NCI-H345 treated with DMSO at 0.1 percent for 48 hours (cell line): Measurements from ENCODE around the gene RAMAC.
"Not testable (repeated sequence)": the region's sequence is repeated elsewhere in the genome, so short reads cannot be mapped to it uniquely, and the experiment has no call there.

ENCODE experiments used
- DNase-seq: peaks from one replicate; lab custom pipeline; 2025; ENCODE audit not compliant: unreplicated experiment; lab: John Stamatoyannopoulos, UW

Gene RAMAC

DNA sequence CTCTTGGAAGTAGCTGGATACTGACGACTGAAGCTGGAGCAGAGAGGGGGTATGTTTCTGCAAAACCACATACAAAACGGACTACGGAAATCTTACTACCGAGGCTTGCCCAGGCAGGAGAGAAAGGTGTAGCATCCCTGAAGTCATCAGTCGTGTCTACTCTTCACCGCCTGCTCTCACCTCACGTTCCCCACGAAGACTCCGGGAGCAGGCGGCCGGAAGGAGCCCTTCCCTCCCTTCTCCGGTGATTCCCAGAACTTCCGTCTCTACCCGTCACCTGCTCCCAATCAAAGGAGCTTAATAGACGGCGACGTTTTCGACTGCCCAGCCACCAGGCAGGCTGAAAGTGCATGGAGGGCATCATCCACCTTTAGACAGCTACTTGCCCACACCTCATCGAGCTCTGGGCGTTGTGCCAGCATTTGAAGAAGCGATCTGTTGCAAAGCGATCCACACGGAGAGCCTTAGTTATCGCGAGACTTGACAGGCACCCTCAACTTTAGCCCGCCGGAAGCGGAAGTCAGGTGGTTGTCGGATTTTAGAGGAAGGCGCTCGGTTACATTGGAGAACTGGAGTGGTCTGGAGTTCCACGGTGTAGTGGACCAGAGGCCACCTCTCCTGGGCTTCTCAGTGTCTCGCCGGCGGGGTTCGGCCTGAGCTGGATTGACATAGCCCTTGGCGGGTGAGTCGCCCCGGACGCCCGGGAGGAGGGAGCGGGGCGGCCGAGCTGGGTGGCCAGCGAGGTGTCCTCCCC is at the start of gene RAMAC:
RAMAC (plus strand) TSS at position 523 of the 754 bp plus-strand sequence. CDS start 2,809 bp downstream, outside the sequence.
- DNase-seq: peak; percentile 86

GRCh38 chr15:82936966-82937711 is 48.9 kb upstream of the RAMAC start:
- no peak for DNase-seq

DNA sequence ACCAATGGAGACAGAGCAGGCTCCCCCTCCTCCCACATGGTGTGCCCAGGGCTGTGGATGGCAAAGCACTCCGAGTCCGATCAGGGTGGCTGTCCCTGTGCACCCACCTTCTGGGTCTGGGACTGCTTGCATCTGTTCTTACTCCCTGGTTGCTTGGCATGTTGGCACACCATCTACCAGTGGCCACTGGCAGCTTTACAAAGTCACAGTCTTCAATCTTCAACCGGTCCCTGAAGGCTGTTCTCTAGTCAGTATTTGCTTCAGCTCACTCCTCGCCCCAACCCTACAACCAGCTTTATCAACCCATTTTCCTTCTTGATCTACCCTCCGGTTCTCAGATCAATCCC is 48.3 kb upstream of the RAMAC start:
- DNase-seq: no peak

- DNase-seq: not testable (repeated sequence)
Observed at GRCh38 chr15:82939678-82940077, 46.3 kb upstream of the RAMAC start.

- DNase-seq: no peak
Observed at GRCh38 chr15:82942691-82943090, 43.3 kb upstream of the RAMAC start.

DNA sequence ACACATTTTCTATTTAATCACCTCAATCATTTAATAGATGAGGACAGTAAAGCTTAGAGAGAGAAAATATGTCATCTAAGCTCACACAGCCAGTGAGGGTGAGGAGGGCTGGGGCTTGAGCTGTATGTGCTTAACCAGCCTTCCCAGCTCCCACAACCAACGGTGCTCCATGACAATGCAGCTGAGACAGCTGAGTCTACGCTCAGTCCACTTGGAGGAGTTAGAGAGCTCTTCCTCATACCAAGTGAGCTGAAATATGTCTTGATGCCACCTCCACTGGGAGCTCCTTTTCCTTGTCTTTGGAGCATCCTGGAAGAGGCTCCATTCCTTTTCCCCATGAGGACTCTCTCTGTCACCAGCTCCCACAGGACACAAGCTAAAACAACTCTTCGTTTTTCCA is 42.8 kb upstream of the RAMAC start:
- DNase-seq: no peak

DNA sequence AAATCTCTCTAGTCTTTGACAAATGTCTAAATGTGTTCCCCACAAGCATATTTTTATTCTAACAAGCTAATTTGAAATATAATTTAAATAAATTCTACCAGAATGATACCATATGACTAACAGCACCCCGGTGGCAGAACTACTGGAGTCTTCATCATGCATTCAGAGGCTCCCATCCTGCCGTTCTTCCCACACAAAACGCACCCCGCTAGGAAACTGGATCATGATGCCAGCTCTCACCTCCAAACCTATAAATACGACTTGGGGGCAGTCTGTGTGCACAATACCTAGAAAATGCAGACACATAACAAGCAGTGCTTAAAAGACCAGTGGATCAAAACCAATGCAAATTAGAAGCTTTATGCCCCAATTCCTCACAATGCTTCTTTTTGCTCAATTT is 42.0 kb upstream of the RAMAC start:
- DNase-seq: no peak

DNA sequence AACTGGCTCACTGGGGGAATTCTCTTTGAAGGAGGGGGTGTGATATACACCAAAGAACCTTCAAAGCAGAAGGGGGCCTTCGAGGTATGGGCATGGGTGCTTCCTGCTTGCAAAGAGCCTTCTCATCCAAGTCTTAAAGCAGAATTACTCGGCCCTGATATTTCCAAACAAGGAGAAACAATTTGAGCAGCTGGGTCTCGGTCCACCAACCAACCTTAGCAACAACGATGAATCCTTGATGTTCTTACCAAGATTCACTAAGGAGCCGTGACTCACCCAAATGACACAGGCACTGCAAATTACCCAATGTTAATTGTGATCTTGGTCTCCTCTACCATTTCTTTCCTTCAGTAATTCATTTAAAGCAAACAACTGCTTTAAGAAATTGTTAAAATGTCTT is 41.2 kb upstream of the RAMAC start:
- DNase-seq: no peak

- no peak for DNase-seq
Observed at GRCh38 chr15:82945326-82945725, 40.7 kb upstream of the RAMAC start.

GRCh38 chr15:82946155-82946701 is 39.8 kb upstream of the RAMAC start:
- no peak for DNase-seq

GRCh38 chr15:82950295-82950694 is 35.7 kb upstream of the RAMAC start:
- DNase-seq: no peak

- no peak for DNase-seq
Observed at GRCh38 chr15:82950746-82951370, 35.2 kb upstream of the RAMAC start.

GRCh38 chr15:82951472-82952157 is 34.4 kb upstream of the RAMAC start:
- DNase-seq: no peak

DNA sequence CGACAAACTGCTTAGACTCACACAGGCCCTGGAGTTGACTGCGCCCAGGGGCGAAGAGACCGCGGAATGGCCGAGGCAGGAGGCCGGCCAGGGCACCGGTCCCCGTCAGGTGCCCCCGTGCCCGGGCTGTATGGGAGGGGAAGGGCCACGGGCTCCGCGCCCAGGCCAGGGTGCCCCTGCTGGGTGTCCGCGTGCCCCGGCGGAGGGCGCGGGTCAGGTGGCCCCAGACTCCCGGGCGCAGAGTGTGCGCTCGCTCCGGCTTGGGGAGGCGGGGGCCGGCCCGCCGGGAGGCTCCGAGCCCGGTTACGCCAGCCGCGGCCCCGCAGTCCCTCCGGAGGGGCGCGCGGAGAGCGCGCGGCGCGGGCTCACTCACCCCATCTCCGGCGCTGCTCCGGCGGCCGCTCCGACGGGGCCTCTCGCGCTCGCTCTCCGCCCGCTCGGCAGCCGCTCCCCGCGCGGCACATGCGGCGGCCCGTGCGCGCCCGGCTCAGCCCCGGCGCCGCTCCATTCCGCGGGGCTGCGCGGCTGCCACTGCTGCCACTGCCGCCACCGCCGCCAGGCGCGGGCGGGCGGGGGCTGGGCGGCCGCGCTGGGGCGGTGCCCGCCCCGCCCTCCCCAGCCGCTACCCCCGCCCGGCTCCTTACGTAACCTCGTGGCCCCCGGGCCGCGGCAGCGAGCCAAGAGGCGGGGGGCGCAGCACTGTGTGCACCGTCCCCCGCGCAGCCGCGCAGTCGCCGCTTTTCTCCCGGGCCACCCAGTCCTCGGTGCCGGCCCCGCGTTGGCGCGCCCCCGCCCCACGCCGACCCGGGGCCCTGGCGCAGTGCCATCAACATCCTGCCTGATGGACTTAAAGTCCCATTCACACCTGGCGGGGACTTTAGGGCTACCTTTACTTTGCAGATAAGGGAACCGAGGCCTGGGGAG is 33.6 kb upstream of the RAMAC start, which contains the start of gene HOMER2:
HOMER2 (minus strand) TSS at position 563 of the 924 bp plus-strand sequence; CDS start at position 378, 185 bp downstream.
- no peak for DNase-seq

DNA sequence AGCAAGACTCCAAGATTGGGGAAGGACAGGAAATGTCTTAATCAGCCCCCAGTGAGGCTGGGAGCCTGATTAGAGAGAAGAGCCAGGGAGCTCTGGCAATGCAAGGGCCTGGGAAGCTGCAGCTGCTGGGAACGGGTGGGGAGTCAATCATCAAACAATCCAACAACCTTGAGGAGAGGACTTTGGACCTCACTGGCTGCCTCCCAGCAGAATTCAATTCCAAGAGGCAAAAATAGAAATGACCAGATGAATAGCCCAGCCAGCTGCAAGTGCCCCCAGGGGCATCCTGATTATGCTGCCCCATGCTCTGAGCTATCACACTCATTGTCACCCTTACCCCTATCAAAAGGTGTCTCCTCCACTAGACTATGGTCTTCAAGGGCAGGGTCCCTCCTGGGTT is 27.4 kb upstream of the RAMAC start:
- DNase-seq: no peak

GRCh38 chr15:82959423-82959822 is 26.6 kb upstream of the RAMAC start:
- no peak for DNase-seq

- DNase-seq: no peak
Observed at GRCh38 chr15:82960766-82961165, 25.2 kb upstream of the RAMAC start.

DNA sequence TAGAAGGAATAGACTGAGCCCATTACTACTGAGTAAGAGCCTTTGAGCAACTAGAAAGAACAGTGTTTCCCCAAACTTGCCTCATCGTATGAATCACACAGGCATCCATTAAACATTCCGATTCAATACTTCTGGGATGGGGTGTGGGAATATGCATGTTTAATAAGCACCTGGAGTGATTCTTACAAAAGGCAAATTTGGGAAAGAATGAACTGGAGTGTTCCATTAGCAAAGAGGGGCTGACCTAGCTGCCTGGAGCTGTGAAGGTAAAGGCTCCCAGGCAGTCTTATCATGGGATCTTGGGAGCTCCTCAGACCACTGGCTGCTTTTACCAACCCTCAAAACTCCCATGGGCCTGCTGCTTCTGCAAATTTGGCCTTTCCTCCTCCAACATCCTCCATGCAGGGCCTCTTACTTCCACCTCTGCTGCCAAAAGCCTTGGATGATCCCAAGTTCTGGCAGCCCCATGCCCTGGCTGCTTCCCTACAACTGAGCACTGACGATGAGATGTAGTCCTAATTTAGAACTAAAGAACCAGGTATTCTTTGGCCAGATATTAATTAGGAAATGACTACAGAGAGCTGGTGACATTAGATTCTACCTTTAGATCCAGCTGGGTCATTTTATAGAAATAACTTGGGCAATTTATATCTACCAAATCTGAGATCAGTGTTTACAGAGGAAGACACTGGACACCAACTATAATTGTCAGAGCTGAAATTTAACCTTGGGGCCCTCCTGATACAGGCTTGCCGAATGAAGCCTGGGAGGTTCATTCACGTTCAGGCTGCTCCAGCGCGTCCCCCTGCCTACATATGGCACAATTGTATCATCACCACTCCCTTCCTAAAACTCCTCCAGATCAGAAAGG is 22.3 kb upstream of the RAMAC start:
- DNase-seq: no peak

GRCh38 chr15:82964890-82965289 is 21.1 kb upstream of the RAMAC start:
- DNase-seq: no peak
